Stomach (tissue), 9 donors: ENCODE data around the gene LTF. TPM values are rescaled to one million over a fixed set of nuclear protein-coding genes. Genes with fewer than 3 reads are reported as not detected.

Experiments used
- DNase-seq, 2 donors: peaks; one replicate each; pipeline versions ENCODE4 v3.0.0 to v3.0.0-alpha.2; 2013 to 2019
- H3K27ac ChIP-seq, 5 donors: fragments of 200-600 bp in 4 of 5; sonication (generic) in 4 of 5; one replicate each; pipeline ENCODE4 v1.5.1; 2013 to 2019; ENCODE audit warnings: mild to moderate bottlenecking in 1 of 5, moderate library complexity in 1 of 5
- H3K27me3 ChIP-seq, 3 donors: fragments of 200-600 bp; sonication (generic); one replicate each; pipeline ENCODE4 v1.5.1; 2017 to 2019; ENCODE audit warnings: mixed run types in 1 of 3
- H3K36me3 ChIP-seq, 4 donors: fragments of 200-600 bp; sonication (generic); 1 replicate in 3 of 4; 2 replicates in 1 of 4; pipeline ENCODE4 v1.5.1; 2016 to 2019
- H3K4me1 ChIP-seq, 4 donors: fragments of 200-600 bp; sonication (generic); one replicate each; pipeline ENCODE4 v1.5.1; 2016 to 2019
- H3K4me3 ChIP-seq, 4 donors: fragments of 200-600 bp; sonication (generic) in 3 of 4; one replicate each; pipeline ENCODE4 v1.5.1; 2016 to 2019; ENCODE audit warnings: mild to moderate bottlenecking in 1 of 4
- H3K9me3 ChIP-seq, 4 donors: fragments of 200-600 bp; sonication (generic); one replicate each; pipeline ENCODE4 v1.5.1; 2016 to 2019
- CTCF ChIP-seq, 7 experiments: fragments of 450-650 bp in 4 of 7; fragments of 200-600 bp in 3 of 7; sonication (generic) in 3 of 7; IDR thresholded peaks; one replicate each; pipeline ENCODE4 v1.5.1; 2016 to 2019; ENCODE audit warnings: antibody characterized with exemption in 7 of 7, control low read depth in 2 of 7, mild to moderate bottlenecking in 1 of 7
- EP300 ChIP-seq: sonication (generic); formaldehyde crosslinking; IDR thresholded peaks from one replicate; pipeline ENCODE4 v1.6.1; 2017; ENCODE audit warnings: antibody characterized with exemption
- POLR2A ChIP-seq, 4 donors: fragments of 450-650 bp; IDR thresholded peaks; one replicate each; pipeline ENCODE4 v1.6.1; 2016; ENCODE audit warnings: antibody characterized with exemption in 4 of 4, control low read depth in 2 of 4, mild to moderate bottlenecking in 1 of 4, moderate library complexity in 1 of 4
- POLR2AphosphoS5 ChIP-seq, 3 donors: sonication (generic); formaldehyde crosslinking; IDR thresholded peaks; one replicate each; pipeline ENCODE4 v1.6.1; 2016; ENCODE audit warnings: antibody characterized with exemption in 3 of 3
- WGBS, 5 donors: extraction: QIAGEN DNeasy Blood & Tissue Kit in 3 of 5; methylation state at CpG; one replicate each; pipeline versions ENCODE4 v1.1.5 to v1.1.7; 2013 to 2018; 5-methylcytosine and 5-hydroxymethylcytosine counted together
- intact Hi-C: fragments of 100-400 bp; cut with DNase I; formaldehyde crosslinking; loops from one replicate; pipeline ENCODE4 v1.15.1; 2023; ENCODE audit warnings: low total_unique reads
- polyA plus RNA-seq, 3 donors: library from polyadenylated mRNA; stranded (reverse); fragments of 200-250 nt; gene quantifications; one replicate each; pipeline ENCODE4 v1.2.3, GENCODE V29; 2013
- total RNA-seq, 5 donors: library from RNA; depleted of rRNA; stranded (reverse); fragments of >200 nt; gene quantifications; one replicate each; pipeline versions ENCODE4 v1.1.0 to v1.2.3, GENCODE V29; 2014 to 2016
- donor health status: healthy with polysubstance abuse.
- donor health status: Bipolar disorder and iron deficiency.
- donor health status: healthy.

The LTF gene
- total and polyA plus RNA-seq, 8 donors, result 0.58 to 1,112 (median 106) TPM

GRCh38 chr3:46397111-46397510 lies 67.6 kb downstream of the LTF start:
- DNase-seq, result no peak
- TF ChIP-seq POLR2AphosphoS5 (IDR thresholded peaks at IDR 0.05), result no peak
- no peak for TF ChIP-seq EP300
- no peak for TF ChIP-seq CTCF (IDR thresholded peaks at IDR 0.05)
- no peak for TF ChIP-seq POLR2A (IDR thresholded peaks at IDR 0.05)
- Histone ChIP-seq H3K27ac (no peak overlapping the region), H3K4me1 (no peaks in the 10 kb centered on the region), H3K27me3 (no peaks in the 10 kb centered on the region), H3K9me3 (no peaks in the 10 kb centered on the region), H3K4me3 (no peak overlapping the region), H3K36me3 (no peaks in the 10 kb centered on the region)
- 89 to 93% (median 91%) methylated on average over 7 of the region's 7 CpGs for WGBS, 5 donors
- intact Hi-C loops, result no loop called here

- H3K4me3 ChIP-seq, result no peak overlapping the region
- 61 to 70% (median 65%) methylated on average over 6 of the region's 6 CpGs for WGBS, 5 donors
- no peaks in the 10 kb centered on the region for H3K9me3 ChIP-seq
- intact Hi-C loops, result no loop called here
- H3K27ac ChIP-seq, result no peak overlapping the region
- H3K27me3 ChIP-seq, result no peaks in the 10 kb centered on the region
- H3K36me3 ChIP-seq, result no peaks in the 10 kb centered on the region
- DNase-seq, result no peak
- H3K4me1 ChIP-seq, result no peaks in the 10 kb centered on the region
- TF ChIP-seq POLR2AphosphoS5 (IDR thresholded peaks at IDR 0.05) (no peak), CTCF (IDR thresholded peaks at IDR 0.05) (no peak), POLR2A (IDR thresholded peaks at IDR 0.05) (no peak), EP300 (no peak)
These were observed 68.8 kb downstream of the LTF start for GRCh38 chr3:46395766-46396530.

- TF ChIP-seq POLR2A (IDR thresholded peaks at IDR 0.05) (no peak), POLR2AphosphoS5 (IDR thresholded peaks at IDR 0.05) (no peak), CTCF (IDR thresholded peaks at IDR 0.05) (no peak)
- Histone ChIP-seq H3K27me3 (no peaks in the 10 kb centered on the region), H3K9me3 (no peaks in the 10 kb centered on the region), H3K36me3 (no peaks in the 10 kb centered on the region), H3K4me3 (no peak overlapping the region), H3K27ac (no peak overlapping the region), H3K4me1 (no peaks in the 10 kb centered on the region)
- DNase-seq, result no peak
- intact Hi-C loops, result no loop called here
- 61 to 82% (median 76%) methylated on average over 6 of the region's 6 CpGs for WGBS, 5 donors
These were observed 69.5 kb downstream of the LTF start for GRCh38 chr3:46395210-46395661.

GRCh38 chr3:46393554-46394434 lies 70.9 kb downstream of the LTF start:
- no peaks in the 10 kb centered on the region for H3K36me3 ChIP-seq
- intact Hi-C loops, result no loop called here
- WGBS, 5 donors, result 74 to 77% (median 75%) methylated on average over 8 of the region's 8 CpGs

More at GRCh38 chr3:46393554-46394434, 70.9 kb downstream of the LTF start:
- H3K27me3 ChIP-seq, result no peaks in the 10 kb centered on the region
- no peak overlapping the region for H3K4me3 ChIP-seq
- H3K9me3 ChIP-seq, result no peaks in the 10 kb centered on the region
- H3K27ac ChIP-seq, result no peak overlapping the region
- DNase-seq, result no peak
- no peaks in the 10 kb centered on the region for H3K4me1 ChIP-seq
- TF ChIP-seq POLR2A (IDR thresholded peaks at IDR 0.05) (no peak), POLR2AphosphoS5 (IDR thresholded peaks at IDR 0.05) (no peak), CTCF (IDR thresholded peaks at IDR 0.05) (no peak), EP300 (no peak)
